ENCODE measurements around the gene ARRDC5.
"Not testable (repeated sequence)": the region's sequence is repeated elsewhere in the genome, so short reads cannot be mapped to it uniquely, and the experiment has no call there.

The ARRDC5 gene

DNA sequence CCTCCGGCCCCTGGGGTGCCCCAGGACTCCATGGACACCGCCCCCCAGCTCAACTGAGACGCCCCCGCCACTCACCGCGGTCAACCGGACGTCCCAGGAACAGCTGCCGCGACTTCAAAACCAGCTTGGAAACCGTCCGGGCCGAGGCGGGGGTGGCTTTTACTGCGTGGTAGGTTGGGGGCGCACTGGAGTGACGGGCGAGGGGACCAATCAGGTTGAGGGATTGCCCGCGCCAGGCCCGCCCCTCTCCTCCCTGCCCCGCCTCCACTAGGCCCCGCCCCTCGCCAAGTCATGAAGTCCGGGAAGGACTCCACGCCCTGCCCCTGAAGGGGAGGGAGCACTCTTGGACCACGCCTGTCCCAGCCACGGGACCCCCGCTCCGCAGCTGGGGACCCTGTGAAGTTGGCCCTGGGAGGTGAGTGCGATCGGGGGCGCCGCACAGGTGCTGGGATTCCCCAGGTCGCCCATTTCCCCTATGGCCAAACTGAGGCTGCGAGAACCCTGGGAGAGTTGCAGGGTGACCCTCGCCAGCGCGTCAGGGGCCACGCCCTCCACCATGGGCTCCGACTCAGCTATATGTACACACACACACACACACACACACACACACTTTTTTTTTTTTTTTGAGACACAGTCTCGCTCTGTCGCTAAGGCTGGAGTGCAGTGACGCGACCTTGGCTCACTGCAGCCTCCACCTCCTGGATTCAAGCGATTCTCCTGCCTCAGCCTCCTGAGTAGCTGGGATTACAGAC, 35.0 kb downstream of the ARRDC5 start, which contains the start of gene PLIN3:
Gene PLIN3 (minus strand): TSS at position 134 of the 752 bp plus-strand sequence. CDS start 6,273 bp downstream, outside the sequence.
- DNase-seq: peak; percentile 68

GRCh38 chr19:4866595-4867424, 35.9 kb downstream of the ARRDC5 start:
- no peak for DNase-seq

GRCh38 chr19:4861147-4861546, 41.5 kb downstream of the ARRDC5 start:
- DNase-seq: no peak

- no peak for DNase-seq
These were observed 43.0 kb downstream of the ARRDC5 start for GRCh38 chr19:4859697-4860096.

DNA sequence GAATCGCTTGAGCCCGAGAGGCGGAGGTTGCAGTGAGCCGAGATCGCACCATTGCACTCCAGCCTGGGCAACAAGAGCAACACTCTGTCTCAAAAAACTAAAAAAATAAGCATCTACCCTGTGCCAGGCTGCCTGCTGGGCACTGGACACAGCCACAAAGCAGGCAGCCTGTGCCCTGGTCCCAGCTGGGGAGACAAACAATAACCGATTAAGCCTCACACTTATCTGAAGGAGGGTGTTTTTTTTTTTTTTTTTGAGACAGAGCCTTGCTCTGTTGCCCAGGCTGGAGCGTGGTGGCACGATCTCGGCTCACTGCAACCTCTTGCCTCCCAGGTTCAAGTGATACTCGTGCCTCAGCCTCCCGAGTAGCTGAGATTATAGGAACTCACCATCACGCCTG, 46.2 kb downstream of the ARRDC5 start:
- not testable (repeated sequence) for DNase-seq

DNA sequence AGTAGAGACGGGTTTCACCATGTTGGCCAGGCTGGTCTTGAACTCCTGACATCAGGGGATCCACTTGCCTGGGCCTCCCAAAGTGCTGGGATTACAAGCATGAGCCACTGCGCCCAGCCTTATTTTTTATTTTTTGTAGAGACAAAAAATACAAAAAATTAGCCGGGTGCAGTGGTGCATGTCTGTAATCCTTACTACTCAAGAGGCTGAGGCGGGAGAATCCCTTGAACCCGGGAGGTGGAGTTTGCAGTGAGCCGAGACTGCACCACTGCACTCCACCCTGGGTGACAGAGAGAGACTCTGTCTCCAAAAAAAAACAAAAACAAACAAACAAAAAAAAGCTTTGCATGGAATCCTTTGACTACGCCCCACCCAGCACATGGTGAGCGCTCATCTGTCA, 49.2 kb downstream of the ARRDC5 start:
- not testable (repeated sequence) for DNase-seq

DNA sequence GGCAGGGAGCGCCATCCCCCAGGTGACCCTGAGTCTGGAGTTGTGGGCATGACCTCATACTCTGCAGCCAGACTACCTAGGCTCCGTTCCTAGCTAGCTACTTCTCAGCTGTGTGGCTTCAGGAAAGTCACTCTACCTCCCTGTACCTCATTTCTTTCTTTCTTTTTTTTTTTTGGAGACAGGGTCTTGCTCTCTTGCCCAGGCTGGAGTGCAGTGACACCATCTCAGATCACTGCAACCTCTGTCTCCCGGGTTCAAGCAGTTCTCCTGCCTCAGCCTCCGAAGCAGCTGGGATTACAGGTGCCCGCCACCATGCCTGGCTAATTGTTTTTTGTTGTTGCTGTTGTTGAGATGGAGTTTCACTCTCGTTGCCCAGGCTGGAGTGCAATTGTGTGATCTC, 50.2 kb downstream of the ARRDC5 start:
- no peak for DNase-seq

DNA sequence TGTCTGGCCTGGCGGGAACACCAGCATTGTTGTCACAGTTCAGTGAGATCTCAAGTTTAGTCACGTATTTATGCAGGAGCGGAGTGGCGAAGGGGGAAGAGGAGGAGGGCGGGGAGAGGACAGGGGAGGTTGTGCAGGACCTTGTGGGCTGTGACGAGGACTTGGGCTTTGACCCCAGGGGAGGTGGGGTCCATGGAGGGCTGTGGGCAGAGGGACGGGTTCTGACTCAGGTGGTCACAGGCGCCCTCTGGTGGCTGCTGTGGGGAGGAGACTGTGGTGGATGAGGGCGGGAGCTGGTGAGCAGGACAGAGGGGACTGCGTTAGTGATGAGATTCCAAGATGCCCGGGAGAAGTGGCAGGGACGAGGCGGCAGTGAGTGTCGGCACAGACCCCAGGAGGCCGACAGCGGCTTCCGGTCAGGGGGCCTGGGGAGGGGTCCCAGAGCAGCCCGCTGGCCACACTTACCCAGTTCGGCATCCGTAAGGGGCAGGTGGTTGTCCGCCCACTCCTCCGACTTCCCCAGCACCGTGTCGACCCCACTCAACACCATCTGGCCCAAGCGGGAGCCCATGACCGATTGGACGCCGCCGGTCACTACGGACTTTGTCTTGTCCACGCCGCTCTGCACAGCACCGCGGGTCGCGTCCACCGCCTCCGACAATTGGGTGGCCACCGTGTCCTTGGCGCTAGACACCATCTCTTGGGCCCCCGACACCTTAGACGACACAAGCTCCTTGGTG, 51.0 kb downstream of the ARRDC5 start:
- peak; percentile 37 for DNase-seq

GRCh38 chr19:4849019-4849418, 53.7 kb downstream of the ARRDC5 start:
- DNase-seq: no peak

DNA sequence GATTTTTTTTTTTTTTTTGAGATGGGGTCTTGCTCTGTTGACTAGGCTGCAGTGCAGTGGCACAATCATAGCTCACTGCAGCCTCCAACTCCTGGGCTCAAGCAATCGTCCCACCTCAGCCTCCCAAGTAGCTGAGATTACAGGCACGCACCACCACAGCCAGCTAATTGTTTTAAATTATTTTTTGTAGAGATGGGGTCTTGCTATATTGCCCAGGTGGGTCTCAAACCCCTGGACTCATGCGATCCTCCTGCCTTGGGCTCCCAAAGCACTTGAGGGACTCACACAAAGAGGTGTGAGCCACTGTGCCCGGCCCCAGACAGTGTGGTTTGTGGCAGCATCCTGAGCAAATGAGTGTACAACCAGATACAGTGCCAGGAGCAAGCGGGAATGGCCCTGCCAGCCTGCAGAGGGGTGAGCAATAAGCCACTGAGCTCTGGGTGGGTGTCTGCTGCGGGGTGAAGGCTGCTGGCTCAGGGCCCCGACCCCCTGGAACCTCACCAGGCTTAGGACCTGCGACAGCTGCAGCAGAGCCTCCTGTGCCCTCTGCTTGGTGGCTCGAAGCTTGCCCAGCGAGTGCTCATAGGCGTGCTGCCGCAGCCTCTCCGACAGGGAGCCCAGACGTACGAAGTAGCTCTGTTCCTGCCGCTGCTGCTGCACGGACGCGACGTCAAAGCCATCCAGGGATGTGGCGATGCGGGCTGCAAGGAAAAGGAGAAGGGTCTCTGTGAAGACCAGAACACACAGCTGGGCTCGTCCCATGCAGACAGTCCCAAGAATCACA, 55.3 kb downstream of the ARRDC5 start:
- DNase-seq: no peak

DNA sequence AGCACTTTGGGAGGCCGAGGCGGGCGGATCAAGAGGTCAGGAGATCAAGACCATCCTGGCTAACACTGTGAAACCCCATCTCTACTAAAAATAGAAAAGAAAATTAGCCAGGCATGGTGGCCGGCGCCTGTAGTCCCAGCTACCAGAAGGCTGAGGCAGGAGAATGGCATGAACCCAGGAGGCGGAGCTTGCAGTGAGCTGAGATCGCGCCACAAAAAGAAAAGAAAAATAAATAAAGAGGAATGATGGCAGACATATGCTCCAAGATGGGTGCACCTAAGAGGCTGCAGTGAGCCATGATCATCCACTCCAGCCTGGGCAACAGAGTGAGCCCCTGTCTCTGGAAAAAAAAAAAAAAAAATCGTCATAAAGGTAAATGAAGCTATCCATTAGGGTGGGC, 56.7 kb downstream of the ARRDC5 start:
- not testable (repeated sequence) for DNase-seq

GRCh38 chr19:4844348-4845179, 58.1 kb downstream of the ARRDC5 start:
- DNase-seq: no peak

DNA sequence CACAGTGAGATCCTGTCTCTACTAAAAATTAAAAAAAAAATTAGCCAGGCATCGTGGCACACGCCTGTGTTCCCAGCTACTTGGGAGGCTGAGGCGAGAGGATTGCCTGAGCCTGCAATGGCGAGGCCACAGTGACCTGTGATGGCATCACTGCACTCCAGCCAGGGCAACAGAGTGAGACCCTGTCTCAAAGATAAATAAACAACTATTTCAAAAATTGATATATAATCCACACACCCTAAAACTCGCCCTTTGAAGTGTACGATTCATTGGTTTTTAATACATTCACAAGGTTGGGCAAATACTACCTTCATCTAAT, 59.1 kb downstream of the ARRDC5 start:
- DNase-seq: no peak
